ENCODE results near the gene SOX13.

GRCh38 chr1:204081164-204081790 lies 8.4 kb downstream of the SOX13 start:
- TF ChIP-seq EZH2 (IDR thresholded peaks at IDR 0.05), result no peak
- TF ChIP-seq CTCF (IDR thresholded peaks at IDR 0.05), result no peak

Measured in neural progenitor cell (in vitro differentiated cells).